TTC549 (cell line): ENCODE data around the gene CNIH3.

Experiments
- FAIRE-seq: peaks from 2 replicates; lab custom pipeline; 2012; peaks lifted over from hg19 to GRCh38; lab: Jason Lieb, UNC

CNIH3 gene

DNA sequence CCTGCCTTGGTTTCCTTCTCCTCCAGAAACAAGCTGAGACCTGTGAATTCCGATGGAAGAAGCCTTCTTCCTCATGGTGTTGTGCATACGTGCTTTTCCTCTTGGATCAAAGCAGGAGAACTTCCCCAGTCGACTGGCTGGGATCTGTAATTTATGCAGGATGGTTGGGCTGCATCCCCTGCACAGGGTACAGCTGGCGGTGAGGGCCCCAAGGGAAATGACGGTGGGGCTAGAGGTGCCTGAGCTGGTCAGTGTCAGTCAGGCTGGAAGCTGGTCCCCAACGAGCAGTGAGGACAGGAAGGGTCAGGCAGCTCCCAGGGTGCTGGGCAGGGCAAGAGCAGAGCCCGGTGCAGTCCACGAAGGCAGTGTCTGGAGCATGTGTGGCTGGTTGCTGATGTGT is 106.7 kb downstream of the CNIH3 start:
- FAIRE-seq: no peak

DNA sequence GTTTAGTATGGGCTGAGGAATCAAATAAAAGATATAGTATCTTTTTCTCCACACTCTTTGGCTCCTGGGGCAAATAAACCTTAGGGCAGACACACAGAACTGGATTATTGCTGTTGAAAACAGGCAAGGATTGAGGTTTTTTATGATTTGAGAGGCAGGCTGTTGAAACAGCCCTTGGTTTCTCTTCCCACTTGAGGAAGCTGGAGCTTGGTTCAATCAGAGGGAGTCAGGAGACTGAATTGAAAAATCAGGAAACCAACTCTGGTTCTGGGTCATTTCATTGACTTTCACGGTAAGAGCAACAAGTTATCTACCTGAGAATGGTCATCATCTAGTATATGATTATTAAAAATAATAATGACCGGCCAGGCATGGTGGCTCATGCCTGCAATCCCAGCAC is 108.4 kb downstream of the CNIH3 start:
- FAIRE-seq: no peak

DNA sequence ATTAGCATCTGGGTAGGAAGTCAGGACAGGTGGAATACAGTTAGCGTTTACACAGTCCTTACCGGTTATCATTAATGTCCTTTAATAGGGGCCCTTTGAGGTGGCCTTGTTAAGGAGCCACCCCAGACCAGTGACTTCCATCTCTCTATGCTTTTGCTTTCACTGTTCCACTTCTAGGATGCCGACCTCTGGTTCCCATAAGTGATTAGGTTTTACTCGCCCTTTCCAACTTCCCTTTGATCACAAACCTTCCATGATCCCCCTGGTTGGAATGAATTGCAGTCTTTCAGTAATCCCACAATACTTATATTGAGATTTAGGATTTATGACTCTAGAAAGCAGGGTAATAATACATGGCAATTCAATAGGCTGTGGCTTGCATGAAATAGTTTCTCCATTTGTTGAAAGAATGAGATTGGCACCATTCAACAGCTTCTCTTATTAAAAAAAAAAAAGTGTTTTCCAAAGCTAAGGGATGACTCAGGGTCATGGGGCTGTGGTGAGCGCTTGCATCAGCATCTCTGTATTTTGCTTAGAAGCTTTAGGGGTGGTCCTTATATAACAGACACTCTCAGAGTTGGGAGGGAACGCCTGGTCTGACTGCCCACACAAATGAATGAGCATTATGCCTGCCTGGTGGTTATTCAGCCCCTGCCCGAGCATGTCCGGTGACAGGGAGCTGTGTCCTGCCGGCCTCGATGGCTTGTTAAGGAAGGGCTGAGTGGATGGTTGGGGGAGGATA is 110.5 kb downstream of the CNIH3 start:
- no peak for FAIRE-seq

- FAIRE-seq: no peak
Observed at GRCh38 chr1:224727351-224728289, 111.5 kb downstream of the CNIH3 start.

DNA sequence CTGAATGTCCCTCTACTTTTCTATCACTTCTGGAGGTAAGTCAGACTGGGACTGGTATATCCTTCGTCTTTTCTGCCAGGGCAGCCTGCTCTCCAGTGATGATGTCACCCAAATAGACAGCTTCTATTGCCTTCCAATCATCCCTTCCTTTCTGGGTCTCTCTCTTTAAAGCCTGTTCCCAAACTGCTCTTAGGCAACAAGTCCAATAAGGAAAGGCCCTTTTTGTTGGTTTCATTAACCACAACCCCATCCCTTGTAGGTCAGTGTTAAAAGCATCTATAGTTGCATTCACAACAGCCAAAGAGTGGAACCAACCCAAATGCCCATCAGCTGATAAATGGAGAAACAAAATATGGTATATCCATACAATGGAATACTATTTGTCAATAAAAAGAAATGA is 114.4 kb downstream of the CNIH3 start:
- no peak for FAIRE-seq

DNA sequence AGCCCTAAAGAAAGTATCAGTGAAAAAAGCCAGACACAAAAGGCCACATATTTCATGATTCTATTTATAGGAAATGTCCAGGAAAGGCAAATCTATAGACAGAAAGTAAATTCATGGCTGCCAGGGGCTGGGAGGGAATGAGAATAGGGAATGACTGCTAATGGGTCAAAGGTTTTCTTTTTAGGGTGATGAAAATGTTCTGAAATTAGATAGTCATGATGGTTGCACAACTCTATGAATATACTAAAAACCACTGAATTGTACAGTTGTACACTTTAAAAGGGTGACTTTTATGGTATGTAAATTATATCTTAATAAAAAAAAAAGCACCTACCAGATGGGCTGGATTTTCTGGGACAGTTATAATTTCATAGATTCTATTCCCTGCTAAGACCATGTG is 114.8 kb downstream of the CNIH3 start:
- FAIRE-seq: no peak

- FAIRE-seq: no peak
Observed at GRCh38 chr1:224731633-224732032, 115.5 kb downstream of the CNIH3 start.

DNA sequence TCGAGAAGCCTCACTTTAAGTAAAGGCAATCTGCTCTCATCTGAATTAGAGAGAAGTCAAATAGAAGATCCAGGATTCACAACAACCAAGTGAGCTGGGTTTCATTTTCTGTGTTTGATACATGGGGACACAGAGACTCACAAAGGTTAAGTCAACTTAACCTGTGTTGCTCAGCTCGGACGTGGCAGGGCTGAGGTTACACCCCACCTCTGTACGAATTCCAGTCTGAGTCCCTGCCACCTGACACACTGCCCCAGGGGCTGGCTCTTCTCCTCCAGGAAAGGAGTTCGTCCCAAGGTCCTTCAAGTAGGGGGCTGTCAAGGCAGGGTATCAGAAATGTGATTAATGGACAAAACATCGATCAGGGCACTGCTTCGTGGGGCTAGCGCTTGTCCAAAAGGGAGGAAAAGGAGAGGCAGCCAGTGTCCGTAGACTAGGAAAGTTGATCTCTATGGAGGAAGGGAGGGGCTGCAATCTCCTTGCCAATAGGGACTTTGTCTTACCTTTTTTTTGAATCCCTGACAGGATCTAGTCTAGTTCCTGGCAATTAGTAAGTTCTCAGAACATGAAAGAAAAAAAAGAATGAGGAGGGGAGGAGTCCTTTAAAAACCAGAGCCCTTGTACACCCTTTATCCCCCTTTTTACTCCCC is 116.4 kb downstream of the CNIH3 start:
- FAIRE-seq: no peak

GRCh38 chr1:224733027-224733911 is 117.2 kb downstream of the CNIH3 start:
- no peak for FAIRE-seq

DNA sequence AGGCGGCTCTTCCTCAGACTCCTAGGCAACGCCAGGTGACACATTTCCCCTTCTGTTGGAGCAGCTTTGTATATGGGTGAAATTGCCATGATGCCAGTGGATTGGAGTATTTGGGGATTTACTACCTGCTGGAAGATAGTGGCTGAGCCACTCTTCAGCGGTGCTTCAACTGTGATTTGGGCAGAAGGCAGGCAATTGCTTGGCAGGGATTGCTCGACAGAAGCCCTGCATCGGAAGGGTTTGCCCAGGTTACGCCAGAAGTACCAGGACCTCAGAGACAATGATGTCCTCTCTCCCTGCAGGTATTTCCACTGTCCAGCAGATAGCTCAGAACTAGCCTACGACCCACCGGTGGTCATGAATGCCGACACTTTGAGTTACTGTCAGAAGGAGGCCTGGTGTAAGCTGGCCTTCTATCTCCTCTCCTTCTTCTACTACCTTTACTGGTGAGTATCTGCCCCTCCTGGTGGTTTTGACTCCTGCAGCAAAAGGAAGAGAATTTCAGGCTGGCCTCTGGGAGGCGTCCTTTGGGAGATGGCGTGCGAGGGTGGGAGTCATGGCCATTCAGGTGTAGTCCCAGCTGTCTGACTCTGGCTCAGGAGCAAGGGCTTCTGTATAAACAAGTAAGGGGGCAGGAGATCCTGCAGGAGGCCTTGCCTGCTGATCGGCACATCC is 118.3 kb downstream of the CNIH3 start:
- FAIRE-seq: no peak

DNA sequence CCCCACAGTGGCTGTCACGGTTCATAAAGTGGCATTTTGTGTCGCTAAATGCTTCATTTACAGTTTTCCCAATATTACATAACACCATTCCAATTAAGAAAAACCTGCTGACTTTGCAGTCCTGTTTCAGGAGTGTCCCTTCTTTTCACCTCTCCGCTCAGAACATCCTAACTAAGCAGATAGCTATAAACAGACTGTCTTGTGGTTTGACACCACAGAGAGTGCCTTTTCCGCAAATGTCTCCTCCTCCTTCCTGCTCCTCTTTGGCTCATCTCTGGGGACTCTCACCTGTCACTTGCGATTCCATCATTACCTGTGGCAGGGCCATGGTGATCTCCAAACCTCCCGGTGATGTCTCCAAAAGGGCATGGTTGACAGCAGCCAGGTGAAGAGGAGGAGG is 119.0 kb downstream of the CNIH3 start:
- FAIRE-seq: no peak

DNA sequence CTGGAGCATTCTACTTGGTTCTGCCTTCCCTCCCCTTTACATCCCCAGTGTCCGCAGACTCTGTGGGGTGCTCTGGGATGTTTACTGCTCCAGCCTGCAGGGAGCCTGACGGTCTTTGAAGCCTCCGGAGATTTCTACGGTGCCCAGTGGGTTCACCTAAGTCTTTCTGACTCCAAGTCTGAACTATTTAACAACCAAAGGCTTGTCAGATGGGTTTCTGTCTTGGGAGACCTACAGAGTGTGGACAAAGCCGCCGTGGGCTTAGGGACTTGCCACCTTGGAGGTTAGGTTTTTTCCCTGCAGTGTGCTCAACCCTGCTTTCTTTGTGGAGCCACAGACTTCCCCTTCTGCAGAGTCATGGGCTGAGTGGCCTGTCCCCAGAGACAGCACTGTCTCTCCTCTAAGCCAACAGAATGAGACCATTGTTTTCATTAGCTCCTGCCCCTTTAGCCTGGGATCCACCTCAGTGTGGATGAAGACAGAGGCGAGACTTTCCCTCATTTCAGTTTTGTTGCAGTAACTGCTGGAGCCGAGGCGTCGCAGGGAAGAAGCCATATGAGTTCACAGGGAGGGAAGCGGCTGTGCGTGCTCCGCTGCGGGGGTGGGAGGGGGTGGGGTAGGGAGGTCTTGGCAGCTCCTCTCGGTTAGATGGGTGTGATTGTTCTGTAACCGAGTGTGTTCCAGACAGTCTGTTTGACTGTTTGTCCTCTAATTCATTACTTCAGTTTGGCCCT is 120.7 kb downstream of the CNIH3 start:
- no peak for FAIRE-seq

DNA sequence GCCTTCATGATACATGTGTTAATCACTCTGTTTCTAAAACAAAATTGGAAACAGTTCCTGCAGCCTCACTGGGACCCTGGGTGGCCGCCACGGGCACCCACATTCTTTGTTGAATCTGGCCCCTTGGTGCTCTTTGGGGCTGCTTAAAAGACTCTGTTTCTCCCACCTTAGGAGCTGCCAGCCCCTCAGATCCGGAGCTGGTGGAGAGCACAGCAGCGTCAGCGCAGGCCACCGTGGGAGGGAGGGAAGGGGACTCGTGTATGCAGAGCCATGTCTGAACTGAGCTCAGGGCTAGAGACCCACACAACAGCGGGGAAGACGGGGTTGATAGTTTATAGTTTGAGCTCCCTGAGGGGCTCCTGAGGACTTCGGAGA is 121.2 kb downstream of the CNIH3 start:
- no peak for FAIRE-seq

DNA sequence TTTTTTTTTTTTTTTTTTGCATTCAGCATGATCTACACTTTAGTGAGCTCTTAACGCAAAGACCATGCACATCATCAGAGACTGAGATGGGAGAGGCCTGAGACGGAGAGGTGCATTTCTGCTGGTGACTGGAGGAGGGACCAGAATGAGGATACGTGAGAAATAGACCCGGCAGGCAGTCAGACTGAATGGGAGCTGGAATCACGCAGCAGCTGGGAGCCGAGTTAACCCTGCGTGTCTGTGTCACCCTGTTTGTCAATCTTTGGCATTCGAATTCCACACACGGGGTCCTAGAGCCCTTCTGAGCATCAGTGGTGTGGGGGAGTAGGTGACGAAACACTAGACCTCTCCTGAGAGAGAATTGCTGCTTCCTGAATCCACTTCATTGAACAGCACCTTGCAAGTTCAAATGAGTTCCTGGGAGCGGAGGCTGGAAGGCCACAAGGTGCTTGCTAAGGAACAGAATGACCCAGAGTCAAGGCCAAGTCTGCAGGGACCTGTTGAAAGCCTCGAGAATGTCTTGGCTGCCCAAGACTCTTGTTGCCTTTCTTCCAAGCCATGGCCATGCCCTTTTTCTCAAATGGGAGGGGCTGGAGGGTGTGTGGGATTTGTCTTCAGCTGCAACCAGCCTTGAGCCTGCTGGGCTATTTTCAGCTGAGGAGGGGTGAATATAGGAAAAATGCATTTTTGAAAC is 123.3 kb downstream of the CNIH3 start:
- no peak for FAIRE-seq

DNA sequence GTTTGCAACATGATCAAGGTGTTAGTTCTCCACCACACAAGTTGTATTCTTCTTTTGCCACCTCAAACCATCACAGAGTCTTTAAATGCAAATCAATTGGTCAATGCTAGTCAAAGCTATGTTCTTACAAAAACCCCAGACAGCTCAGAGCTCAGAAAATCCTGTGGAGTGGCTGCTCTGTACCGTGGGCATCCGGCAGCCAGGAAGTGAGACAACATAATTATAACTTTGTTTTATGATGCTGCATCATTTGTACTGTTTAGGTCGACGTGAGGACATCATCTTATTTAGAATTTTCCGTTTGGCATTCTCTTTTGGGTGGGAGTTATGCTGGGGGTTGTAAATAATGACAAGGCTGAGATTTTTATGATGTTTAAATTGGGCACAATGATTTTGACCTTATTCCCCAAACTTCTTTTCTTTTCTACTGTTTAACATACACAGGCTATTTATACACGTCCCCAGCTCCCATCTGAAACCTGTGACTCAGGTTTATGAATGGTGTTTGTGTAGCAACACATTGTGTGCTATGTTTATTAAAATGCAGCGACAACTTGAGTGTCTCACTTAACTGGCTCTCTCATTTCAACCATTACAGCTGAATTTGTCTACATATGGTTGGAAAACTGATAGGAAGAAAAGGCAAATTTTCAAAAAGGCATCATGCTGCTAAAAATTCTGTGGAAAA is 124.0 kb downstream of the CNIH3 start:
- no peak for FAIRE-seq

DNA sequence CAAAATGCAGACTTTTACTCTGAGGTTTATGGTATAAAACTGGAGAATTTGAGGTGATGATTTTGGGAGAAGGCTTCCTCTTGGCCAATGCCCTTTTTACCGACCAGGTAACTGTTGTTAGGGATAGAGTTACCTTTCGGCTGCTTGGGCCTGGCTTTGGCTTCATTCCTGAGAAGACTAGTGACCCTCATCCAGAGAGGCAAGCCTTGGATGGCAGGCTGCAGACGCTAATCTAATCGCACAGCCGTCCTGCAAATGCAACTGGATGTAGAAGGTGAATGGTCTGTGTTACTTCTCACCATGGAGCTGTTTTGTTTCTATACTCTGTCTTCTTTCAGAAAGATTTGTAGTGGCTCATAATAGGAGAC is 124.6 kb downstream of the CNIH3 start:
- FAIRE-seq: no peak

GRCh38 chr1:224742349-224742748 is 126.2 kb downstream of the CNIH3 start:
- FAIRE-seq: no peak

GRCh38 chr1:224743608-224744164 is 127.6 kb downstream of the CNIH3 start:
- FAIRE-seq: no peak

GRCh38 chr1:224744521-224744920 is 128.4 kb downstream of the CNIH3 start:
- FAIRE-seq: no peak
